Measurements from ENCODE around the gene CNIH2. TPM values are rescaled to one million over a fixed set of nuclear protein-coding genes. Genes with fewer than 3 reads are reported as not detected.

The CNIH2 gene
- total and polyA plus RNA-seq, 9 of the 15 experiments (the other 6 are each of a cell fraction or from before 2014, with no cell fraction given): 0.26 to 0.89 (median 0.40) TPM; not detected in 4

DNA sequence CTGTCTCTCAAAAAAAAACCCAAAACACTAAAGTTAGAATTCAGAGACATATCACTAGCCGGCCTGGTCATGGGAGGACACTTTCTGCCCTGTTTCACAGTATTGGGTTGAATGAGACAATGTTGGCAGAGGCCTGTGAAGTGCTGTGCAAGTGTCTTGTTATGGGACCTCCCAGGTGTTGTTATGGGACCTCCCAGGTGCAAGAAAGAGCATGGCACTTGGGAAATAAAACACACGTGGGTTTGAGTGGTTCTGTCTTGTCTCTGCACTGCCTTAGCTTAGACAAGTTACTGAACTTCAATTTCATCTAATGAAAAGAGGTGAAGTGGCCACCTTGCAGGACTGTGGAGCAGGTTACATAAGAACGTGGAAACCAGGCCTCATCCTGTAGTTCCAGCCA lies 38.5 kb upstream of the CNIH2 start (continued):
- TF ChIP-seq ZNF592 (IDR thresholded peaks at IDR 0.05) (no peak), KLF13 (tag; IDR thresholded peaks at IDR 0.05; ENCODE audit: borderline replicate concordance, low read depth) (no peak), ZNF143 (CRISPR knock-in tag; IDR thresholded peaks at IDR 0.05) (no peak), ZNF232 (CRISPR knock-in tag; IDR thresholded peaks at IDR 0.05) (no peak), HNRNPLL (IDR thresholded peaks at IDR 0.05; ENCODE audit: low read depth, low read length, poor library complexity, severe bottlenecking) (no peak), E2F6 (IDR thresholded peaks at IDR 0.05; ENCODE audit: borderline replicate concordance in 1 of 2, extremely low read depth in 1 of 2, insufficient read depth in 1 of 2, insufficient read length in 1 of 2, low read depth in 1 of 2, low read length in 1 of 2, poor library complexity in 1 of 2, severe bottlenecking in 1 of 2) (no peak)

Data from K562 (cell line).